Hepatocyte (in vitro differentiated cells): ENCODE measurements around the gene CYB5R3.

ENCODE experiments used
- CTCF ChIP-seq: fragments of 200-600 bp; sonication (generic); IDR thresholded peaks from 2 replicates; pipeline ENCODE4 v1.5.1; 2016; ENCODE audit warnings: antibody characterized with exemption, mild to moderate bottlenecking; ENCODE audit not compliant: poor library complexity
- EZH2 ChIP-seq: fragments of 200-600 bp; sonication (generic); IDR thresholded peaks from 2 replicates; pipeline ENCODE4 v1.6.1; 2016; ENCODE audit warnings: antibody characterized with exemption, mild to moderate bottlenecking, borderline replicate concordance

GRCh38 chr22:42596336-42596735, 52.9 kb downstream of the CYB5R3 start:
- no peak for TF ChIP-seq CTCF
- no peak for TF ChIP-seq EZH2
